Measurements from ENCODE around the gene KIF26A.

- TF ChIP-seq GATA2 (IDR thresholded peaks at IDR 0.05; ENCODE audit: low read depth, low read length) (no peak), GATA3 (IDR thresholded peaks at IDR 0.05; ENCODE audit: low read depth, low read length) (no peak)
These were observed 37.2 kb upstream of the KIF26A start for GRCh38 chr14:104101086-104101621.

Measured in SH-SY5Y (cell line).